Activated T-helper 1 cell treated with Interleukin-2 at 50 U/mL for 16 hours (primary cell): Measurements from ENCODE around the gene CFAP58.

Experiments
- DNase-seq: peaks from one replicate; pipeline ENCODE4 v3.0.0-alpha.2; 2020; ENCODE audit warnings: low read depth

Gene CFAP58

DNA sequence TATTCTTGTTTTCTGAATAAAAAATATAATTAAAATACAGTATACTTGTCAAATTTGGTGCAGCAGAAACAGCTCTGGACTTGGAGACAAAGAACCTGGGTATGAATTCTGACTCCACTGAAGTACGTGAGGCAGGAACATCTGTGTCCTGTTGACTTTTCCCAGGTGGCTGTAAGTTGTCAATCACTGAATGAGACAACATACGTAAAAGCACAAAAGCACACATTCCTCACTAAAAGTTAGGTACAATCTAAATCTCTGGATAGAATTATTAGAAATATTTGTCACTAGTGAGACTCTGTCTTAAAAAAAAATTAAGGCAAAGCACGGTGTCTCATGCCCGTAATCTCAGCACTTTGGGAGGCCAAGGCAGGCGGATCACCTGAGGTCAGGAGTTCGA lies 18.1 kb downstream of the CFAP58 start:
- DNase-seq: no peak

DNA sequence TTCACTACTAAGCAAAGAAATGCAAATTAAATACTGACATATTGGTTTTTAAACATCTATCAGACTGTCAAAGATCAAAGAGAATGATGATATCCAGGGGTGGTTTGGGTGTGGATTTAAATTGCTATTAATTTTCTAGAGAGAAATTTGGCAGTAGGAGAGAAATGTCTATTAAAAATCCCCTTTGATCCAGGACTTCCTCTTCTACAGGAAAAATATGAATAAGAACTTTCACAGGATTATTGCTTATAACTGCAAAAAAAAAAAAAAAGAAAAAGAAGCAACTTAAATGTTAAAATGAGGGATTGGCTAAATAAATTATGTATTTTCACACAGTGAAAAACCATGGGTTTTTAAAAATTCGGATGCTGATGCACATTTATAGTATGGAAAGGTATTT lies 21.0 kb downstream of the CFAP58 start:
- no peak for DNase-seq

DNA sequence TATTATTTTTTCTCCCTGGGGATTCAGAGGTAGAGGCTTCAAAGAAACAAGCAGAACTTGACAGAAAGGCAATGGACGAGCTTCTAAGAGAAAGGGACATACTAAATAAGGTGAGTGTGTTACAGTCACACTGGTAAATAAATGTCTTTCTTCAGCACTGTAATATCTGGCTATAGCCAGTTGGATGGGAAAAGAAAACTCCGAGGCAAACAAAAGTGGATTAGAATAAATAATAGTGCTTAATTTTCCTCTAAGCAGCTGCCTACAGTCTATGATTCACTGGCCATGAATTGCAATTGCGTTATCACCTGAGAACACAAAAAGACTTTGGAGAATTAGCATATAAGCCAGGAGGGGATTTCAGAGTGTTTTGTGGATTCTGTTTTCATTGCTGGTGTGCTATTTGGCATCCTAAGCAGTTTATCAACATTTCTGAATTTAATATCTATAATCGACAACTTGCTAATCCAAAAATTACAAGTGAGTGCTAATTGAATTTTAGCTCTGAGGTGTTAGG lies 23.2 kb downstream of the CFAP58 start:
- no peak for DNase-seq

DNA sequence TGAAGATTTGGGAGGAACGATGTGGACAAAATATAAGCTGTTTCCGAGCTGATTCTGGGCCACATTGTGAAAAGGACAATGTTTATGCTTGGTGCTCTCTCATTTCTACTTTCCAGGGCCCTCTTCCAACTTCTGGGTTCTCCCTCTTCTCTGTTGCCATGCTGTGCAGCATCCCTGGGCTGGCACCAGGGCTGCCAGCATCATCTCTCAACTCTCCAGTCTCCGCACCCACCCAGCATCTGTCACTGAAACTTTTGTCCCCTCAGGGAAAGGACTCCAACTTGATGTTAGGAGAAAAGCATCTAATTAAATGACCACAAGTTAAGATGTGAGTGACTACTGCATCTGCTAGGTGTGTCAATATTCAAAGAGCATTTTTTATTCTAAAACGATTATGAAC lies 26.7 kb downstream of the CFAP58 start:
- DNase-seq: no peak

DNA sequence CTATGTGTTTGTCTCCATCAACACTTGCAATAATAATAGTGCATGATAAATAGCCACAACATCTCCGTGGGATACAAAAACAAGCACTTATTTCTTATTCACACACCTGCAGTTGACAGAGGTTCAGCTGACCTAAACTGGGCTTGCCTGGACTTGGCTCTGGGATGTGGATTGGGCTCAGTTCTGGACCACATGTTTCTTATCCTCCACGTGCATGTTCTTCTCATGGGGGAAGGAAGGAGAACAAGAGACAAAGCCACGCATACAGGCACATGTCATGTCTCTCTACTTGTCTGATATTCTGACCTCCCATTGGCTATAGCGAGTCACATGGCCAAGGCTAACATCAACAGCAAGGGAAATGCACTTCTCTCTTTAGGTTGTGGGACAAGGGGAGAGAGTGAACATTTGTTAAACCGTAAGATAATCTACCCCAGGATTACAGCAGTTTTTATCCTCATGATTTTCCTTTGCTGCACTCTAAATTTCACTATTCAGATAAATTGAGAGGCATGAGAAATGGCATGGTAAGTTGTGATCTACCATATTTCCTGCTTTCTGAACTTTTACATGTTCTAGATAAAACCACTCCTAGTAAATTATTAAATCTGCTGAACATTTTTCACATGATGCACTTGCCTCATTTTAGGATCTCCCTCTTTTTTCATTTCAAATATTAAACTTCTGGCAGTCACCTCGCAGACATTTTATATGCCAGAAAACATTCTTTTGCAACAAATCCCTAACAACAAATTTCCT lies 33.7 kb downstream of the CFAP58 start:
- no peak for DNase-seq

DNA sequence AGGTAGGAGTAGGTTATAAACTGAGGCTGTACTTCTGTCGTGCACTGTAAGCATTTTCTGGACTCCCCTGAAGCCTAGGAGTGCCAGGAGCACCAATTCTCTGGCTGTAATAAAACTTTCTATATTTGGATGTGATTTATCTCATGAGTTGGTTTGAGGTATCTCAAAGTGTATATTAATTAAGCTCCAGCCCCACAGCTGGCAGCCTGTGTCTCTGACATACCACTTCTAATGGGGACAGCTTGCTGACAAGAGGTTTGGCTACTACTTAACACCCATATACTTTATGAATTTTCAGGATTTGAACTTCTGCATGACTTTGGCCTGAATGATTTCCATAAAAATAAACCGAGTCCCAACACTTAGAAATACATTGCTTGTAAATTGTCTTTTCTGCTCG lies 35.2 kb downstream of the CFAP58 start:
- DNase-seq: no peak

DNA sequence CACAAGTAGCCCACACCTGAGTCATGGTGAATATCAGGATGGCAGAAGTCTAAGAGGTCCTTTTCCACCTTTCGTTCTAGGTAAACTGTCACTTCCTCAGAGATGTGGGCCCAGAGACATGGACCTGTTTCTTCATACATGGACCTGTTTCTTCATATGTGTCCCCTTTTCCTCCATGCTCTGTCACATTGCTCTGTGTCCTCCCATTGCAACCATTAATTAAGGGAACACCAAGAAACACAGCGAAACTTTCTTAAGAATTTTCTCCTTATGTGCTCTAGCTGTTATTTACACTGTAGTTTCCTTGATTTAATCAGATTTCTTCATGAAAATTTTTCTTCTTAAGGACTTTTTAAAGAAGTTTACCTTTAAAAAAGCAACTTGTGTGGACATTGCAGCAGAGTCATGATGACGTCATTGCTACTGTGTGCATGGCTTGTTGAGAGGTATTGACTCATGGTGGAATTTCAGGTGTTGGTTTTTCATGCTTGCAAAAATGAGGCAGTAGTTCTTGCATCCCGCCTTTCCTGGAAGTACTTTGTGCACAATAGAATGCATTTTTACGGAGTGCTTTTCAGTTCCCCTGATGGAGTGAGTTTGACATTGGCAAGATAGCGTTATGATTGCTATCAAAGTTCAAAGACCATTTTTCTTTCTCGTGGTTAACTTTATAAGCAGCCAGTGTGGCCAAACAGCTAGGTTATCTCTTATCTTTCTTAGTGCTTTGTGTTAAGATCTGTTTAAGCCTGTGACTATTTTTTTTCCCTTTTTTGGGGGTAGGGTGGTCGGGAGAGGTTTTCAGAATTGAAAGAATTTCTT lies 37.7 kb downstream of the CFAP58 start:
- DNase-seq: no peak

DNA sequence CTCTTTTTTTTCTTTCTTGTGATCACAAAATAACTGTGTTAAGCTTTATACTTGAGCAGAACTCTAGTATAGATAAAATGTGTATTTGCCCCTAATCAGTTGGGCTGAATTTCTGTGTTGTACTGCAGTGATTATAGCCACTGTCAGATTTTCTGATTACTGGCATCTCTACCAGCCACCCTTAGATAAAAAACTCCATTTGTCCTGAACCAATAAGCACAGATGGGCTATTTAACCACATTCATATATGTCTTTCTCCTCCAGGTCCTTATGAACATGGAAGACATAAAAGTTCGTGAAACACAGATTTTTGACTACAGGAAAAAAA lies 38.3 kb downstream of the CFAP58 start:
- DNase-seq: no peak

DNA sequence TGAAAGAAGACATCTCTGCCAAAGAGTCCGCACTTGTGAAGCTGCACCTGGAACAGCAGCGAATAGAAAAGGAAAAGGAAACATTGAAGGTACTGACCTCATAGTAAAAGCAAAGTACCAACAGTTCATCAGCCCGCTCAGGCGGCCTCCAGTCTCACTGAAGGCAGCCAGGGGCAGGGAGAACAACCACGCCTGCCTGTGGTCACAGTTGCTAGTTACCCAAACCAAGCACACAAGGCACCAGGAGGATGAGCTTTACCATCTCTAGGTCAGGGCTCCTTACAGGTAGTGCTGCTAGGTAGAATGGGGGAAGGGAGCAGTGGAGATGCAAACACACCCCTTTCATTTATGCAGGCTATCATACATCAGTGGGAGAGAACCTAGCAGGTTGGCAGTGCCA lies 39.8 kb downstream of the CFAP58 start:
- DNase-seq: no peak

DNA sequence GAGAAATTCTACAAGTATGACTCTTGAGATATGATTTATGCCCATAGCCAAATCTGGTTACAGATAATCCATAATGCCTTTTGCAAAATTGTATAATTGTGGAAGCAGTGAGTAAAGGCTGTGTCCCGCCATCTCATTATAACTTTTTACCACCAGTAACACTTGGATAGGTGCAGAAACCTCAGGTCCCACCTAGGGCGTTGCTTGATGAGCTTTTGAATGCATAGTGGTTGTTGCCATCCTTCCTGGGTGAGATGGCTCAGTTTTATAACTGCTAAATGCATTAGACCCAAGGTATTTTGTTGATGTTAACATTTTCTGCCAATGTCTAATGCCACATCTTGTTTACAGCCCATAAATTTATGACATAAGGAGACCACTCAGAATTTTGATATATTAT lies 42.9 kb downstream of the CFAP58 start:
- no peak for DNase-seq

DNA sequence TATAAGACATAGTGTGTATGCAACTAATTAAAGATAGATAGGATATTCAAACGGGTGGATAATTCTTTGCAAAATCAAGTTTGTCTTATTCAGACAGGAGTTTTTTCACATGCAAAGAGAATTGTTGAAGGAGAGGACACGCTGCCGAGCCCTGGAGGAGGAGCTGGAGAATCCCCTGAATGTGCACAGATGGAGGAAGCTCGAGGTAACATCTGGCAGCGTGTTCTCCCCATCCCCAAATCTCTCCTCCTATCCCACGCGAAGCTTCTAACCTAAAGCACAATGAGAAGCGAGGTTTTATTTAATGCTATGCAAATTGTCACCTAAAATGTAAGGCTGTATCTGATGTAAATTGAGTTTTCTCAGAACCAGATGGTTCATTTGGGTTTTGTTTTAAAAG lies 50.0 kb downstream of the CFAP58 start:
- DNase-seq: no peak

DNA sequence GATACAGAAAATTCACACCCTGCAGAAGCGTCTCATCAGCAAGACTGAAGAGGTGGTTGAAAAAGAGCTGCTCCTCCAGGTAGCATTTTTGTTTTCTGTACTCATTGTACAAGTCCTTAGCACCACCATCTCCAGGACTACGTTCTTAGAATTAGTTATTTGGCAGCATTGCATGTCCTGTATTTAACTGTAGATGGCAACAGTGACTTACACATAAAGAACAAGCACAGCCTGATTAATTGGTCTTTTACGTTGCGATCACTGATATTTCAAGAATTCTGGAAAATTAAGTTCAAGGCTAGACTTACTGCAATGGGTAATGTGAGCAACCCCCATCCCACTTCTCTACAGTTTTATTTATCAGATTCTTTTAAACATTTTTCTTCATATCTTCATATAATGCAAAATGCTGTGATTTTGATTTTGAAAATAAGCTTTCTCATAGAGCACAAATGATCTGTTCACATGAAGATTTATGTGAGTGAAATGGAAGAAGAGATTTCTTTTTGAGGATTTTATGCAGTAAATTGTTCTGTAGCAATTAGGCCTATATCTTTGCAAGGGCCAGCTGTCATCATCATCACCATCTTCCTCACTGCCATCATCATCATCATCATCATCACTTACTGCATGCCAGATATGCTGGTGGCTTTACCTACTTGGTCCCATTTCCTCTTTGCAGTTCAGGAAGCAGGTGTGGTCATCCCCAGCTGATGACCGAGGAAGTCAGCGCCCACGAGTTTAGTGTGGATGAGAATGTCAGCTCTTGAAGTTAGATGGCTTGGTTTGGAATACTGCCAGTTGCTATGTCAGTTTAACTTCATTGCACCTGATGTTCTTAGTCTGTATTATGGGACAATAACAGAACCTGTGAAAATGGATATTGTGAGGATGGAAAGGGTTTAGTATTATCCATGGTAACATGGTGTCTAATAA lies 53.4 kb downstream of the CFAP58 start:
- DNase-seq: no peak

DNA sequence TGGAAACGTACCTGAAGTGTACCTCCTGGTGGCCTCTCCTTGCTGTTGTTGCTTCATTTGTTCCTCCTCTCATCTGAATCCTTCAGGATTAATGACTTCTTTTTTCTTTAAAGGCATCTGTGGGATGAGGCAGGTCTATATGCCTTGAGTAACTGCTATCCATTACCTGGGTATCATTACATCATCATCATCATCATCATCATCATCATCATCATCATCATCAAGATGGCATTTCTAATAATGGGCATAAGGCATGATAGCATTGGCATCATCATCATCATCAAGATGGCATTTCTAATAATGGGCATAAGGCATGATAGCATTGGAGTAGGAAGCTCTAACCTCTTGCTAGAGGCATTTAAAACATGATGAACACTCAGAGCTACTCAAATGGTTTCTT lies 59.9 kb downstream of the CFAP58 start:
- DNase-seq: no peak

DNA sequence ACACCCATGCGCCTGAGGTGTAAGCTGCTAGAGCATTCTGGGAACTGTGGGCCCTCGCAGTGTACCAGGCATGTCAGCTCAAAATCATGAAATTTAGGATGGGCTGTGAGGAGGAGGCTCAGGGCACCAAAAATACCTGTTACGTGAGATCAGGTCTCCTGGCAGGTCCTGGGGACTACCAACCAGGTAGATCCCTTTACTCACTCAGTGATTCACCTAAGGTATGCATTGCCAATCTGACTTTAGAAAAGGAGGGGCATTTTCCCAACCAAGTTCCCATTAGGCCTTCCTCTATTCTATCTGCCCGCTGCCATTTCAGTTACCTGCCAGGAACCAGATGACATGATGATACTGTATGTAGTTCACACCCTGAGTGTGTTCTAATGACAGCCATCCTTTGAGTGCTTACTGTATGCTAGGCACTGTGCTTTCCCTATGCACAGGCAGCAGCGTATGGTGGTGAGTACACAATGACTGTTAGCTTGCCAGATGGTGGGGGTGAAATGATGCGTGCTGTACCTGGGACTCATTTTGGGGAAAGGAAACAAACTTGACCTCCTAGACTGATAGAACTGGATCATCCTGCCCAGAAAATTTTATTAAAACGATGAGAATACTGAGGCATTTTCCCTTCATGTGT lies 62.0 kb downstream of the CFAP58 start:
- no peak for DNase-seq

DNA sequence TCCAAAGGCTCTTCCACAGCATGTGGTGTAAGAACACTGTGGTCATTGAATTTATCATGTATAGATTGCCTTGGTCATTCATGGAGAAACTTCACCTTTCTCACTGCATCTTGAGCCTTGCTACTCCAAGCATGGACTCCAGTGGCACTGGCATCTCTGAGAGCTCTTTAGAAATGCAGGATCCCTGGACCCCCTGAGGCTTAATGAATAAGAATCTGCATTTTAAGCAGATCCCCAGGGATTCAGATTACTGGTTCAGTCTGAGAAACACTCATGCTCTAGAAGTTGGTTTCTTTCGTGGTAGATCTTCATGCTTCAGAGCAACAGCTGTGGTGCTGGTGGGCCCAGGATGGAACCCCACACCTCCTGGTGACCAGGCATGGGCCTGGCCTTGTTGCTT lies 63.2 kb downstream of the CFAP58 start:
- no peak for DNase-seq

DNA sequence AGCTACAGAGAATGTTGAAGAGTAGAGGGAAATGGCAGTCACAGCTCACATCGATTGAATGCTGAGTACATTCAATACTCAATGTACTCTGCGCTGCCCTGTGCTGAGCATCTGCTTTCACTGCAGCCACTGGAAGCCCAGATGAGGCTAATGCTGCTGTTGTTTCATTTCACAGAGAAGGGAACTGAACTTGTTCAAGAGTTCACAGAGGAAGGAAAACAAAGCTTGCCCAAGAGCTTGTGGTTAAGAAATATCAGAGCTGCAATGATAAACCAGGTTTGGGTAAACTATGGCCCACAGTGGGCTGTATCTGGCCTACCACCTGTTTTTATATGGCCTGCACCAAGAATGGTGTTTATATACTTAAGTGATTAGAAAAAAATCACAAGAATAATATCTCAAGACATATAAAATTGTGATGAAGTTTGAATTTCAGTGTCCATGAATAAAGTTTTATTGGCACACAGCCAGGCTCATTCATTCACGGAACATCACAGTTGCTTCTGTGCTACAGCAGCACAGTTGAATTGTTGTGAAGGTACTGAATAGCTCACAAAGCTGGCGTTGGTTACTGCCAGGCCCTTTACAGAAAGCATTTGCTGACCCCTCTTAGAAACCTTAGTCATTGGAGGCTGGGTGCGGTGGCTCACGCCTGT lies 64.1 kb downstream of the CFAP58 start:
- DNase-seq: no peak

DNA sequence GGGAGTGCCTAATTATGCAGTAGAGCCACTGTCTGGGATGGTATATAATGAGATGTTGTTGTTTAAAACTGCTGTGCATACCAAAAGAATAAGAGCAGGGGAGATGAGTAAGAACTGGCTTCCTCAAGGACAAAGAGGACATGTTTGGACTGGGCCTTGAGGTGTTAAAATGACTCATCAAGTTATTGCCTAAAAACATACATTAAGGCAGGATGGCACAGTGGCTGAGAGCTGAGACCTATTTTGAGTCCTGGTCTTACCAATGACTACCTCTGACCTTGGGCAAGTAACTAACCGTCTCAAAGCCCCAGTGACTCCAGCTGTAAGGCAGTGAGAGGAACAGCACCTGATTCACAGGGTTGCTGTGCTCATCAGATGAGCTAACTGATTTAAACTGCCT lies 71.1 kb downstream of the CFAP58 start:
- no peak for DNase-seq

DNA sequence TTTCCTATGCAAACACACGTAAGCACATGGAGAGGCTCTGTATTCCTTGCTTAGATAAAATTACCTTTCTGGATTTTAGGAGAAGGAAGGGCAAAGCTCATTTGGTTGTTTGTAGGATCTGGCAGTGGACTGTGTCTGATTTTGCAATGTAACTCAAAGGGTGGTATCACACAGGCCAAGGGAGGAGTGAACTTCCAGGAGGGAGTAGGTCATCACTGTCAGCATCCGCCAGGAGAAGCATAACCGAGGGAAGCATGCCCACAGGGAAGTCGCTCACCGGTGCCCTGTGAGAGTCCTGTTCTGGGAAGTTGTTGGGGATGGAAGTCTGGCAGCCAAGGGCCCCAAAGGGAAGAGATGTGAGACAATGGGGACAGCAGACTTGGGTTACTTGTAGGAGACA lies 74.4 kb downstream of the CFAP58 start:
- DNase-seq: no peak

DNA sequence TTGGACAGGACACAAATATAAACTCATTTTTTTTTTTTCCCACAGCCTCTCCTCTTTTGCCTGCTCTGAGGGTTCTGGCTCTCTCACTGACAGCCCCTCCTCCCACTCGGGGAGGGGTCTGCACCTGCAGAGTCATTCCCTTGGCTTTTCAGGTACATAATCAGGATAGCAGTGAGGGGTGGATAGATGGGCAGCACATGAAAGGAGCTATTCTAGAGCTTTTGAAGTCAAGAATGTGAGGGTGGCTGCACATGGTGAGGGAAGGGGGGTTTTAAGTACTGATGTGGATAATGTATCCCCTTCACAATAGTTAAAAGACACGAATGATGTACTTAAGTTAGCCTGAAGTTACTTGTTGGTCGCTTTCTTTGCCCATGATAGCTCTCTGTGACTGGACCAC lies 76.2 kb downstream of the CFAP58 start:
- no peak for DNase-seq

DNA sequence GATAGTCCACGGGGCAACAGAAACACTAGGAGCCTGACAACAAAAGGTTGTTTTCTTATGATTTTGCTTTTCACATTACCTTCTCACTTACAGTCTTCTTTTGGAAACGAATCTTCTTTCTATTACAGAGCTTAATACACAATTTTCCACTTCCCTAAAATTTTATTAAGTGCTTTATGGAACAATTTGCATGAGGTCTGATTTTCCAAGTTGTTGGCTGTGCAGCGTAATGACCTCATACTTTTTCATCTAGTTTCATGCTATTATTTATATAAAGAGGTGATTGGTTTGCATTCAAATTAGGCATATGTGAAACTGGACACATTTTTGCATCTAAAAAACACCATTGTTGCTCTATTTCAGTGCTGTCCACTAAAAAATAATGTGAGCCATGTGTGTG lies 76.7 kb downstream of the CFAP58 start:
- DNase-seq: no peak

DNA sequence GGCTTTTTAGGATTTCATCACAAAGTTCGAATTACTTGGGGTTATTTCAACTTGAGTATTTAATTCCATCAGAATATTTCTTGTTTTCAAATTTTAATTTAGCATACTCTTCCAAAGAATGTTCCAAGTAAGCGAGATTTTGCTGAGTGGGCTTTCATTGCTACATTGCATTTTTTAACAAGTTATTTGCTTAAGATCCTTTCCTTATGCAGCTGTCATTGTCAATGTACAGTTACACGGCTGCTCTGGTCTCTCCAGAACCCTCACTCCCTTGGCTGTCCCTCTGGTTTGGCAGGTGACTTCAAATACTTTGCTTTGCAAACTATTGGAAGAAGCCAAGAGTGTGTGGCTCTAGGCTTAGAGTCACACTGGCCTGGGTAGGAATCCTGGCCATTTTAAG lies 80.0 kb downstream of the CFAP58 start:
- no peak for DNase-seq

DNA sequence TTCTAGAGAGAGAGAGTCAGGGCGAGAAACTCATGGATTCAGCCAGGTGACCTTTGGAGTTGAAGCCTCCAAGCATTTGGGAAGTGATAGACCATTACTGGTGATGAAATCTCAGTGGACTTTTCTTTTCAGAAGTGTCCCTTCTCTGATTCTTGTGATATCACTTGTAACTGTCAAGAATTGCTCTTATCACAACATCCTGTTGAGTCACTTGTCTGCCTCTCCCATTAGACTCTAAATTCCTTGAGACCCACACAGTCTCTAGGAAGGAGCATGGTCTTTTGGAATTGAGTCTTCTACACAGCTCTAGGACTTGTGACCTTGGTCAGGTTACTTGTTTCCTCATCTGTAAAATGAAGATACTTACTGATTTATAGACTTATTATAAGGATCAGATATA lies 81.0 kb downstream of the CFAP58 start:
- no peak for DNase-seq
